HG03442 (cell line): Measurements from ENCODE around the gene TNRC6C.
"Not testable (repeated sequence)": the region's sequence is repeated elsewhere in the genome, so short reads cannot be mapped to it uniquely, and the experiment has no call there.

Experiments used
- ATAC-seq: cut with Tn5 transposase; IDR thresholded peaks from one replicate; pipeline ENCODE4 v1.9.1; 2021; ENCODE audit warnings: mild to moderate bottlenecking, moderate library complexity; ENCODE audit not compliant: unreplicated experiment

TNRC6C gene

DNA sequence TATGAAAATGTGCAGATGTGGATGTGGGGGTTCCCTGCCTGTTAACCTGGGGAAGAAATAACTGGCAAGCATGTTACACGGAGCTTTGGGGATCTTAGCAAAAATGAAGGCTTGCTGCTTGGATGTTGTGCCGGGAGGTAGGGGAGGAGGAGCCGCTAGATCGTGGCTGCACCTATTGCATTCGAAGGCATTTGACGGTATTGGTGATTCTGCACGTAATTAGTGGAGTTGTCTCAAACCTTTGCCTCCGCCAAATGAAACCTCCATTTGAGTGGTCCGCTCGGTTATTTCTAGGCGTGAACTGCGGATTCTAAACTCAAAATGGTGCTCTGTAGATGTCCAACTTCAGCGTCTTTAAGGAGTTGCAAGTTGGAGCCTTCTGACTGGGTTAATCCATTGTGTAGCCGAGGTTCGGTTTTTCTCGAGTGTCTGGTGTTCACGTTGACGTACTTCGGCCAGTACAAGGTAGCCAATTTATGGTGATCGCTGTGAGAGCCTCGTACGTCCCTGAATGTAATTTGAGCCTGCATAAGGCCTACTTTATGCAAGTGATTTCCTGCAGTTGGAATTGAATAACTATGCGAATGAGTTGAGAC is 1.5 kb downstream of the TNRC6C start:
- no peak for ATAC-seq

DNA sequence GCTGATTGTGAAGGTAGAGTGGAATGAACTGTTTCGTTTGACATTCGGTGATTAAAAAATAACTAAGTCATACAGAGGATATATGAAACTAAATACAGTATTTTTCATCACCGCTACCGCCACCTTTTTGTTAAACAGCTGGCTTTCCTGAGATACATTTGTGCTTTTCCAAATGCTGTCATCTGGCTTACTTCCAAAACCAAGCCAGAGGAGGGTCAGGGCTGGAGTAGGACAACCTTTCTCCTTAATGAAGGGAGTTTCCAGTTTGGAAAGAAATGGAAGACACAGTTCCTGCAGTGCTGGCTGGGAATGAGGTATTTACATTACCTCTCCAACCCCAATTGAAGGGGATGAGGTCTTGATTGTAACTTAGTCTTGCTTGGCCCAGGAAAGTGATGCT is 3.2 kb downstream of the TNRC6C start:
- ATAC-seq, result no peak

DNA sequence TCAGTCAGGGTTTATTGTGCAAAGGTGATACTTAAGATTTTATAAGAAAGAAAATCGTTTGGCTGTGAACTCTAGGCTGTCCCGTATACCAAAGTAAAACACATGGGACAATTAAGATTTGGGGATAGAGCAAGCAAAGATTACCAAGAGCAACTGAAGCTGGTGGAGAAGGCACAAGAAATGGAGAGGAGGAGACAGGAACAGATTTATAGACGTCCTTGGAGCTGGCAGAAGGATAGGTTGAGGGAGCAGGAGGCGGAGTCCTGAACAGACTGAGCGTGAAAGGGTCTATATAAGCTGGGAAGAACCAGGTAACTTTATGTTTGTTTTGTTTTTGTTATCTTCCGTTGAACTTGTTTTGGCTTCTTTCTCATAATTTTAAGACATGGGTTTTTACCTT is 3.8 kb downstream of the TNRC6C start:
- no peak for ATAC-seq

DNA sequence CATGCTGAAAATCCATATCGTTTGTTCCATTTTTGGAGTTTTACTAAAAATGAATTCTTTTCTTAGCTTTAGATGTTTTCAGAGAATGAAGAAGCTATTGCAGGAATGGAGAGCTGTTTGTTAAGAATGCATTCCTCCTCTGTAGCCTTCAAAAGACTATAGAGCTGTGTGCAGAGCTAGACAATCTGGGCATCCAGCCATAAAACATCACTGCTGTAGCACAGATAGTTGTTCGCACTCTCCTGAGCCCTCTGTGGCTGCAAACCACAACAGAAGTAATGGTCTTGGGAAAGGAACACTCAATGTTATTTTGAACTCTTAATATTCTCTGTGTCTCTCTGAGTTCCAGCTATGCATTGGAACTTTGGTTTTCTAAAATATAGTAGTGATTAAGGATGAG is 4.9 kb downstream of the TNRC6C start:
- no peak for ATAC-seq

DNA sequence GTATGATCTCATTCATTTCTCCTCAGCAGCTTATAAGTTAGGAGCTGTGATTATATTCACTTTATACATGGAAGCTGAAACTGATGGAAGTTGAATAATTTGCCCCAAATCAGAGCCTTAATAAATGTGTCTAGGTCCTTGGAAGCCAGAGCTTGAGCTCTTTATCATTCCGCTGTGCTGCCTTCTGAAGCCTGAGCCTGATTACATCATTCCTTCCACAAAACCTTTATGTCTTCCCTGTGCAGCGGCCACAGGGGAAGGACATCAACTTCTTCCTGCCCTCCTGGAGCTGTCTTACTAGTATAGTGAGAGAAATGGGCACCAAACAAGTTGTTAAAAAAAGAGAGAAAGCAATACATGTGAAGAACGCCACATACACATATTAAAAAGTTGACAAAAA is 6.8 kb downstream of the TNRC6C start:
- no peak for ATAC-seq

DNA sequence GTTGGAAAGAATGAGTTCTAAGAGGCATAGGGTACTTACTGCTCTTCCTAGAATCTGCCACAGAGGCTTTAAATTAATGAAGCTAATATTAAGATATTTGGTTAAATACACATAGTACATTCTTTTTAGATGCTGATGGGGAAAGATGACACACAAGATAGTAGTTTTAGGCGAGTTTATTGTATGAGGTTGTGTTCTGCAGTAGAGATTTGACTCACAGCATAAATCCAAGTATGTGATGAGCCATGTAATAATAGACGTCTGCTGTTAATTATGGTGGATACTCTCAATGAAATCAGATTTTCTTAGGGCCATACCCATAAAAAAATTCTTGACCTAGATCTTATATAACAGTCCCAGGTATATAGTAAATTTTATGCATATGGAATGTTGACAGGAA is 8.0 kb downstream of the TNRC6C start:
- no peak for ATAC-seq

DNA sequence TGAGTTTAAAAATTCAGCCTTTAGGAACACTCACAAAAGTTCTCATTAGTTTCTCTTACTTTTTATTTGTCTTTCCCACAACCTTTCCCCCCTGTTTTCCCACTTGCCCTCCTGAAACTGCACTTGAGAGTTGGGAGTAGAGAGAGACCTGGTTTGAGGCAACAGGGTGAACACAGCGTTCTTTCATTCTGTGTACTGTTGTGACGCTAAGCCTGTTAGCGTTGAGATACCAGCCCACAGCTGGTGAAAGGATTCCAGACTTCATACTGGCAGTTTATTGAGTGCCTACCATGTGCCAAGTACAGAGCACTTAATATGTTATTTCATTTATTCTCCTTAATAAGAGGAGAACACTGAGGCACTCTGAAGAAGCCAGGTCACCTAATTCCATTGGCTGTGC is 10.3 kb downstream of the TNRC6C start:
- no peak for ATAC-seq

DNA sequence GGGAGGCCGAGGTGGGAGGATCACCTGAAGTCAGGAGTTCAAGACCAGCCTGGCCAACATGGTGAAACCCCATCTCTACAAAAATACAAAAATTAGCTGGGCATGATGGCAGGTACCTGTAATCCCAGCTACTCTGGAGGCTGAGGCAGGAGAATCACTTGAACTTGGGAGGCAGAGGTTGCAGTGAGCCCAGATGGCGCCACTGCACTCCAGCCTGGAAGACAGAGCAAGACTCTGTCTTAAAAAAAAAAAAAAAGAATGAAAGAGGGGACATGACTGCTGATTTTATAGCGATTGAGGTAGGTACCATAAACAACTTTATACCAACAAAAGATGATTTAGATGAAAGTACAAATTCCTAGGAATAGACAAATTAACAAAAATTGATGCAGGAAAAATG is 13.8 kb downstream of the TNRC6C start:
- ATAC-seq, result not testable (repeated sequence)

DNA sequence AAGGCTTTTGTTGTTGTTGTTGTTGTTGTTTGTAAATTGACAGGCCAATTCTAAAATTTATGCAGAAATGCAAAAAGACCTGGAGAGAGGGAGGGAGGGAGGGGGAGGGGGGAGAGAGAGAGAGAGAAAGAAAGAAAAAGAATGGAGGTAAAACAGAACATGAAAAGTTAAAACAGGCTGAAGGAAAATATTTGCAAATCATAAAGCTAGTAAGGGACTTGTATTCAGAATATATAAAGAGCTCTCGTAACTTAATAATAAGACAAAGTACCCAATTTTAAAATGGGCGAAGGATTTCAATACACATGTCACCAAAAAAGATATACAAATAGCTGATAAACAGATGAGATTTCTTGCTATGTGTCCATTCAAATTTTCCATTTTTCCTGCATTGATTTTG is 15.4 kb downstream of the TNRC6C start:
- no peak for ATAC-seq

DNA sequence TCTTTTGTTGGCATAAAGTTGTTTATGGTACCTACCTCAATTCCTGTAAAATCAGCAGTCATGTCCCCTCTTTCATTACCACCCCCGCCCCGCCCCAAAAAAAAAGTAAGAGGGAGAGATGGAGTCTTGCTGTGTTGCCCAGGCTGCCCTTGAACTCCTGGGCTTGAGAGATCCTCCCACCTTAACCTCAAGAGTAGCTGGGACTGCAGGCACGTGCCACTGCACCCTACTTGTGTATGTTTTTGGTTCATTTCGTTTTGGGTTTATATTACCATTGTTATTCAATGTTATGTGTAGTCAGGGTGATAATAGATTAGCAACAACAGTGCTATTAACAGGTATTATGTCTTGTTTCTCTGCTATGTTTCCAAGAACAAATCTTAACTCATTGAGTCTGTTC is 15.9 kb downstream of the TNRC6C start:
- no peak for ATAC-seq

DNA sequence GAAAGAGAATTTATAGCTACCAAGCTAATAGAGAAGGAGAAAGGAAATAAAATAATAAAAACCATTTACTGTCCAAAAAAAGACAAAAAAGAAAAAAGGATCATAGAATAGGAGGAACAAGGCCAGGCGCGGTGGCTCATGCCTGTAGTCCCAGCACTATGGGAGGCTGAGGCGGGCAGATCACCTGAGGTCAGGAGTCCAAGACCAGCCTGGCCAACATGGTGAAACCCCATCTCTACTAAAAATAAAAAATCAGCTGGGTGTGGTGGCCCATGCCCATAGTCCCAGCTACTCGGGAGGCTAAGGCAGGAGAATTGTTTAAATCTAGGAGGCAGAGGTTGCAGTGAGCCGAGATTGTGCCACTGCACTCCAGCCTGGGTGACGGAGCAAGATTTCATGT is 23.9 kb downstream of the TNRC6C start:
- not testable (repeated sequence) for ATAC-seq

DNA sequence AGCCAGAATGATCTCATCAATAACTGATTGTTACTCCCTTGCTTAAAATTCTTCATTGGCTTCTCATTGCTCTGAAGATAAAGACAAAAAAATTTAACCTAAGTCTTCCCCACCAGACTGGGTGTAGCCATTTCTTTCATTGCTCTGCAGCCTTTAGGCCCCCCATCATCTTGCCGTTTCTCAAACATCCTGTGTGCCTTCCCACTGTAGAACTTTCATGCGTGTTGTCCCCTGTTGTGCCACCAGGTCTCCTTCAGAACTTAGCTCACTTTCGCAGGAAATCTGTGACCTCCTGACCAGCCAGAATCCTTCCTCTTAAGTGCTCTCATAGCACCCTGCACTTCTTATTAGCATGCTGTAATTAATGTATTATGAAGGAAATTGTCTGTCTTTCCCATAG is 31.8 kb downstream of the TNRC6C start:
- no peak for ATAC-seq

DNA sequence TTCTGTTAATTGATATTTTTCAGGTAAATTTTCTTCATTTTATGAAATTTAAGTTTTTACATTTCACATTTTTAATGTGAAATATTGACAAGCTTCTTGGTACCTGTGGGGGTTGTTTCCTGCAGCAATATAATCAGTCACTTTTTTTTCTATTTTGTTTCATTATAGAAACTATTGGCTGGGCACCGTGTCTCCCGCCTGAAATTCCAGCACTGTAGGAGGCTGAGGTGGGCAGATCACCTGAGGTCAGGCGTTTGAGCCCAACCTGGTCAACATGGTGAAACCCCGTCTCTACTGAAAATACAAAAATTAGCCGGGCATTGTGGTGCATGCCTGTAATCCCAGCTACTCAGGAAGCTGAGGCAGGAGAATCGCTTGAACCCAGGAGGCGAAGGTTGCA is 35.2 kb downstream of the TNRC6C start:
- ATAC-seq, result not testable (repeated sequence)

DNA sequence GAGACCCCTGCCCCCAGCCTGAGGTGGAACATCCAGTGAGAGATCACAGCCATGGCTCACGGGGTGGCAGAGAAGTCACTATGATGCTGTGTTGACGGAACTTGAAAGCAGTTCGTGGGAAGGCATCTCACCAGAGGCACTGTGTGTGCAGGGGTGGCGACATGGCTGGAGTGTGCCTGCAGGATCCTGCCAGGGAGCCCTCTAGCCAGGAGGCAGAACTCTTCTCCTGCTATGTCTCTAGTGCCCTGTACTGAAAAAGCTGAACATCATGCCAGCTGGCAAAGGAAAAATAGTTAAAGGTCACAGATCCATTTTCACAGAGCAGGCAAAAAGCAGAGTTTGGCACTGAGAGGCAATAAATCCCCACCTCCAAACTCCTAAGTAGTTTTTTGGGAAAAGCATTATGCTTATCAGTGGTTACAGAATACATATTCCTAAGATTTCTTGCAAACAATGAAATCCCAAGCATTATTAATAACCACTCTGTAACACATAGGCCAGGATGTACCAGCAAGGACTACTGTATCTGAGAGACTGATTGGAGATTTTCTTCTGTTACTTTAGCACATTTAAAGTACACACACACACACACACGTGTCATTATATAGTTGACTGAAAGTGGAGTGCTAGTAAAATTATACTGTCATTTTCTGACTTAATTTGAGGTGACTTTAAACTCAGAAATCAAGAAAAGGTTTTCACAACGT is 36.8 kb downstream of the TNRC6C start:
- no peak for ATAC-seq

DNA sequence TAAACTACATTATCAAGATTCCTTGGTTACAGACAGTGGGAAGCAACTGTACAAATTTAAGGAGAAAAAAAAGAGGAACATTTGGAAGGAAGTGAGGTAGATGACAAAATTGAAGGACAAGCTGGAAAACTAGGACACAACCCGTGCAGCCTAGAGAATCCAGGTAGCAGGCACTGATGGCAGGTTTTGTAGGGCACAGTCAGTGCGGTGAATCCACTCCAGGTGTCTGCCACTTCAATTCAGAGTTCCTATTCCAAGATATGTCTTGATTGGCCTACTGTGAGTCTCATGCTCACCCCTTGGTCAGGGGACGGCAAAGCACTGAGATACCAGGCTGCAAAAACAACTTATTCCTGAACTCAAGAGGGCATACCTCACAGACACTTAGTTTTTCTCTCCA is 37.8 kb downstream of the TNRC6C start:
- no peak for ATAC-seq

DNA sequence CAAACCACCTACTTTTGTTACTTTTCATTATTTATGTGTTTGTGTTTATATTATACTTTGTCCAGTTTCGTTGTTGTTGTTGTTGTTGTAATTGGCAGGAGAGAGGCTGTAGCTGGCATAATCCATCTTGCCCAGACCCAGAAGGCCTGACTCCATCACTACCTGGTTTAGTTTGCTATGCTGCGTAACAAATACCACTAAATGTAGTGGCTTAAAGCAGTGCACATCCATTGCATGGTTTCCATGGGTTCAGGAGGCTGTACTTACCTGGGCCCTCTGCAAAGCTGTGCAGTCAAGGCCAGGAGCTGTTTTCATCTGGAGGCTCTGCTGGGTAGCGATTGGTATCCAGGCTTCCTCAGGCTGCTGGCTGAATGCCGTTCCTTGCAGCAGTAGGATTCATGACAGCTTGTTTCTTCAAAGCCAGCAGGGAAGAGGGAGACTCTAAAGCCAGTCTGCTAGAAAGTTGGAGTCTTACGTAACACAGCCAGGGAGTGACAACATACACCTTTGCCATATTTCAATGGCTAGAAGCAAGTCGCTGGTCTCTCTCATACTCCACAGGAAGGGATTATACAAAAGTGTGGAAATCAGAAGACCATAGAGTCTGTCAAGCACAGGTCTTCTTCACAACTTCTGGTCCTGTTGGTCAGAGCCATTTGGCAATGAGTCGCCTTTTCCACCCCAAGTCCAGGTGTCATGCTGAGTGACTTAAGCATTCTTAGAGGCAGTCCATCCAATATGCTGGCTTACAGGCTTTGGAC is 41.1 kb downstream of the TNRC6C start:
- no peak for ATAC-seq

DNA sequence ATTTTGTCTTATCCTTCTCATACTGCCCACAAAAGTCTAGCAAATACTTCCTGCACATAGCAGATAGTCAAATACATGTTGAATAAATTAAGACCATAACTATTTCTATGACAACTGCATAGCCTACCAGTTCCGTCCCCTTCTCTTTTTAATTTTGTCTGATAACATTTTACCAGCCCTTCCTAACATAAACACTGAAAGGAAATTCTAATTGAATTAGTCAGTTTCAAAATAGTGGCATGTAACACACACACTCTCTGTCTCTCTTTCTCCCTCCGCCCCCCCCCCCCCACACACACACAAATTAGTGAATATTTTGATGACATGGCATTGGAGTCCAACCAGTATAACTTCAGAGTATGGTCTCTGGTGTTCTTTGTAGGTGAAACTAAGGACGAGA is 41.8 kb downstream of the TNRC6C start:
- ATAC-seq, result no peak

DNA sequence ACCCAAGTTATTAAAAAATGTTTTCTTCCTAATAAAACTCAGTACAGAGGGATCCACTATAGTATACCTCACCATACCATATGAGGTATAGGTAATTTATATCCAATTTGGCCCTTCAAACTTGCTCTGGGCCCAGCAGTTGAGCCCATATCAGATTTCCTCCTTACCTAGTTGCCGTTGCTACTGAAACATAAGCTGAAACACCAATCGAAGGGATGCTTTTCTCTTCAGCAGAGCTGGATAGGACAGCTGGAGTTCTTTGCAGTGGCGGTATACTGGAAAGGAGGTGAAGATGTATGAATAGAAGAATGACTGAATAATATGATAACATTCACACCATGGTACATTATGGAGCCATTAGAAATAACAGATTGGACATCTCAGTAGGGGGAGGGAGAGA is 42.7 kb downstream of the TNRC6C start:
- no peak for ATAC-seq

DNA sequence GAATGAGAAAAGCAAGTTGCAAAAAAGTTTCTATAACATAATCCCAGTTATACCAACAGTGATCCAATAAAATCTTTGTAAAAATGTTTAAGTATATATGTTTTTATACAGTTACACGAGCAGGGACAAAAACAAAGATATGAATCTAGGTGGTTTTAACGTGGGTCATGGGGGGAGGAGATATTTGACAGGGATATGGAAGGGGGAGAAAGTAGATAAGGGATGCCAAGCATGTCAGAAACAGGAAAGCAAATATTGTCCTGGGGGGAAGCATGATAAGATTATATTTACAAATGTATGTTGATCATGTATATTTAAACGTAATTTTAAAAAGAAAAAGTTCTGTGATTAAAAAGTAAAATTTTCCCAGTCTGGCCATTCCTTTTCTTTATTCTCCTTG is 43.1 kb downstream of the TNRC6C start:
- no peak for ATAC-seq

DNA sequence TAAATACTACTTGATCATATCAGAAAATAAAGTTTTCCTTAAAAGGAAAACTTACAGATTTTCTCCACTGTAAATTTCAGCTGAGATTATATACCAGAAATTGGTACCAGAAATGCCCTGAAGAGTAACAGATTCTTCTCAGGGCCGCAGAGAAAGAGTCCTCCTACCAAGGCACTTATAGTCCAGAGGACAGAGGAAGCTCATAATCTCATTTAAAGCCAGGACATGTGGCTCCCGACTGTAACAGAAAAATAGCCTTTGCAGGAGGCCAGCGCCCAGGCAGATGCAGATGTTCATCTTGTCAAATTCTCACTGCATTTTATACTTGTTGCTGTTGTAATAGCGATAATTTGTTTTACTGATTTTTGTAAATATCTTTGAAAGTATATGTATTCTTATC is 43.7 kb downstream of the TNRC6C start:
- ATAC-seq, result no peak

DNA sequence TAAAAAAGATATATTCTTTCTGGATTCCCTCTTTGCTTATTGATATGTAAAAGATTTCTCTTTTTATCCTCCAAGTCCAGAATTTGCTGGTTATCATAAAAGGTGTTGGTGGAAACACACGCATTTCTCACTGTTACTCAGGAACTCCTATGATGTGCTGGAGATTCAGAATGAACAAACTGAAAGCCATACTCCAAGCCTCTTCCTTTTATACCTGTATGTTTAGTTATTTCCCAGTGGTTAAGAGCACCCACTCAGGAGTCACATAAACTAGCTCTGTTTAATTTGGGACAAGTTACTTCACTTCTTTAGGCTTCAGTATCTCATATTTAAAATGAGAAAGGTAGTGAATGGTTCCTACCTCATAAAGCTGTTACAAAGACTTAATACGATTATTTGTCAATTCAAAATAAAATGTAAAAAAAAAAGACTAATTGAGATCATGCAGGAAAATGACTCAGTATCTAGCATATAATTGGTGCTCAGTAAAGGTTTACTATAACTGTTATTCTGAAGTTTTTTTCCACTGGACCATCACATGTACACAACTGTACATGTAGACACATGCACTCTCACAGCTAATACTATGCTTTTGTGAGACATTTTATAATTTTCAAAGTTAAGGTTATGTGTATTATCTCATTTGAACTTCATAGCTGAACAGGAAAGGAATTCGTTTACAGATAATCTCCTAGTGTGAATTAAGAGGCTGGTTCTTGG is 47.1 kb downstream of the TNRC6C start:
- no peak for ATAC-seq

DNA sequence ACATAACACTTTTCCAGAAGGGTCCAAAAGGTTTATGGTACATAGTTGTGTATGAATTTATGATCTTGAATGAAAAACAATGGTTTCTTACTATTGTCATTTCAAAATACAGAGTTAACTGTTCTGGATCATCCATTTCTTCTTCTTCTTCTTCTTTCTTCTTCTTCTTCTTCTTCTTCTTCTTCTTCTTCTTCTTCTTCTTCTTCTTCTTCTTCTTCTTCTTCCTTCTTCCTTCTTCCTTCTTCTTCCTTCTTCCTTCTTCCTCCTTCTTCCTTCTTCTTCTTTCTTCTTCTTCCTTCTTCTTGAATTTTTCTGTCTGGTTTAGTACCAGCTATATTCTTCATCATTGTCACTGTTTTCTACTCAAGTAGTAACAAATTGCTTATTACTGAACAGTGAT is 47.8 kb downstream of the TNRC6C start:
- ATAC-seq, result no peak
